Right lobe of liver (tissue), 6 donors: ENCODE data around the gene FAM89A. TPM values are rescaled to one million over a fixed set of nuclear protein-coding genes. Genes with fewer than 3 reads are reported as not detected.

Experiments
- ATAC-seq, 4 donors: fragments of 200-7000 bp; cut with Tn5 transposase; one replicate each; pipeline ENCODE4 v1.9.1; 2020; ENCODE audit warnings: mild to moderate bottlenecking in 4 of 4, moderate library complexity in 4 of 4
- DNase-seq, 3 donors: peaks; one replicate each; pipeline ENCODE4 v3.0.0-alpha.2; 2020
- H3K27ac ChIP-seq, 3 donors: fragments of 200-600 bp; one replicate each; pipeline ENCODE4 v1.8.0; 2022
- H3K27me3 ChIP-seq, 2 donors: fragments of 200-600 bp; one replicate each; pipeline ENCODE4 v1.8.0; 2022
- H3K36me3 ChIP-seq, 4 donors: fragments of 200-600 bp; sonication (generic) in 1 of 4; one replicate each; pipeline versions ENCODE4 v1.5.1 to v1.8.0; 2017 to 2022; ENCODE audit warnings: control low read depth in 1 of 4
- H3K4me1 ChIP-seq, 4 donors: fragments of 200-600 bp; sonication (generic) in 1 of 4; one replicate each; pipeline versions ENCODE4 v1.5.1 to v1.8.0; 2017 to 2022; ENCODE audit warnings: control low read depth in 1 of 4
- H3K4me3 ChIP-seq, 3 donors: fragments of 200-600 bp; one replicate each; pipeline ENCODE4 v1.8.0; 2022
- H3K9me3 ChIP-seq, 4 donors: fragments of 200-600 bp; sonication (generic) in 1 of 4; one replicate each; pipeline versions ENCODE4 v1.5.1 to v1.8.0; 2017 to 2022; ENCODE audit warnings: control low read depth in 1 of 4
- POLR2A ChIP-seq: fragments of 450-650 bp; IDR thresholded peaks from one replicate; pipeline ENCODE4 v1.6.1; 2017; ENCODE audit warnings: antibody characterized with exemption, mild to moderate bottlenecking
- WGBS: methylation state at CpG from one replicate; pipeline ENCODE4 v1.1.6; 2018; ENCODE audit warnings: low coverage, low lambda C conversion rate; ENCODE audit not compliant: insufficient coverage; ENCODE audit errors: missing lambda C conversion rate; 5-methylcytosine and 5-hydroxymethylcytosine counted together
- intact Hi-C, 2 donors: fragments of 100-400 bp; cut with DNase I; formaldehyde crosslinking; loops; one replicate each; pipeline versions ENCODE4 v1.11.2 to v1.14.1; 2022
- total RNA-seq, 6 experiments: library from RNA; depleted of rRNA in 2 of 6; stranded (reverse); fragments of >200 nt in 2 of 6; fragmentation: NEBNext Ultra II Directional in 3 of 6; extraction: Animal tissue kit (Norgen Biotek cat#: 25700) in 3 of 6; gene quantifications; one replicate each; pipeline versions ENCODE4 v1.1.0 to v1.2.4, GENCODE V29; 2016 to 2023
- TF ChIP-seq, protein P1 (sequence below), 4 donors: fragments of 200-600 bp in 3 of 4; fragments of 450-650 bp in 1 of 4; IDR thresholded peaks; one replicate each; pipeline versions ENCODE4 v1.5.1 to v1.8.0; 2016 to 2022; ENCODE audit warnings: antibody characterized with exemption in 4 of 4, mild to moderate bottlenecking in 2 of 4
- donor health status: DM: no; HTN: yes; CAD: no.
- donor health status: DM: no; HTN: no; CAD: no.
- donor health status: DM: no; HTN: no; CAD: no.
- donor health status: DM: no; HTN: yes; CAD: no.
- donor health status: DM: no; HTN: yes; CAD: no.

FAM89A gene
- total RNA-seq, 6 experiments from 2014 or later: 3.7 to 12.8 (median 6.8) TPM

- WGBS: 100% methylated on average over 1 of the region's 1 CpG
- TF ChIP-seq, protein P1, sequence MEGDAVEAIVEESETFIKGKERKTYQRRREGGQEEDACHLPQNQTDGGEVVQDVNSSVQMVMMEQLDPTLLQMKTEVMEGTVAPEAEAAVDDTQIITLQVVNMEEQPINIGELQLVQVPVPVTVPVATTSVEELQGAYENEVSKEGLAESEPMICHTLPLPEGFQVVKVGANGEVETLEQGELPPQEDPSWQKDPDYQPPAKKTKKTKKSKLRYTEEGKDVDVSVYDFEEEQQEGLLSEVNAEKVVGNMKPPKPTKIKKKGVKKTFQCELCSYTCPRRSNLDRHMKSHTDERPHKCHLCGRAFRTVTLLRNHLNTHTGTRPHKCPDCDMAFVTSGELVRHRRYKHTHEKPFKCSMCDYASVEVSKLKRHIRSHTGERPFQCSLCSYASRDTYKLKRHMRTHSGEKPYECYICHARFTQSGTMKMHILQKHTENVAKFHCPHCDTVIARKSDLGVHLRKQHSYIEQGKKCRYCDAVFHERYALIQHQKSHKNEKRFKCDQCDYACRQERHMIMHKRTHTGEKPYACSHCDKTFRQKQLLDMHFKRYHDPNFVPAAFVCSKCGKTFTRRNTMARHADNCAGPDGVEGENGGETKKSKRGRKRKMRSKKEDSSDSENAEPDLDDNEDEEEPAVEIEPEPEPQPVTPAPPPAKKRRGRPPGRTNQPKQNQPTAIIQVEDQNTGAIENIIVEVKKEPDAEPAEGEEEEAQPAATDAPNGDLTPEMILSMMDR (IDR thresholded peaks at IDR 0.05): no peak
- TF ChIP-seq POLR2A: no peak
Measured at GRCh38 chr1:231044588-231044987, 4.5 kb upstream of the FAM89A start.

DNA sequence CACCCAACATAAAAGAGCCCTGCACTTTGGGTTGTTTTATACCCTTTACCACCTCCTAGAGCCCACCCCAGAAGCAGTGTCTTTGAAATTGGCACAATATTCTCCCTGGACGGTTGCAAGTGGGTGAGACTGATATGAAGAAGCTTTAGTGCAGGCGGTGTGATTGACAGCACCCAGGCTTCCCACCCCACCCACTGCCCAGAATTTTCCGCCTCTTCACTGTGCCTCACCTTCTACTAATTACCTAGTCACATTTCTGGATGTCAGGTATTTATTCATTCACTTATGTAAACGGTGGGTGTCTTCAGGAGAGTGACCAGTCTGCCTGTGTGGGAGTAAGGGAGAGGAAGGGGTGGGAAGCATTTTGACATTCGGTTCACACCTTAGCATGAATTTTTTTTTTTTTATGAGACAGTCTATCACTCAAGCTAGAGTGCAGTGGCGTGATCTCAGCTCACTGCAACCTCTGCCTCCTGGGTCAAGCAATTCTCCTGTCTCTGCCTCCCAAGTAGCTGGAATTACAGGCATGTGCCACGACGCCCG is 1.7 kb upstream of the FAM89A start:
- intact Hi-C loops: no loop called here
- 75% methylated on average over 6 of the region's 9 CpGs for WGBS
- Histone ChIP-seq H3K27me3 (no peaks in the 10 kb centered on the region), H3K27ac (no peak overlapping the region), H3K4me3 (no peak overlapping the region), H3K9me3 (no peaks in the 10 kb centered on the region), H3K36me3 (no peaks in the 10 kb centered on the region), H3K4me1 (peaks cover 0 to 4% (median 0%) of the 10 kb centered on the region in 4 donors)
- ATAC-seq (no peak), DNase-seq (no peak)
- no peak for TF ChIP-seq POLR2A
- TF ChIP-seq, protein P1 (IDR thresholded peaks at IDR 0.05): no peak

More at GRCh38 chr1:231044588-231044987, 4.5 kb upstream of the FAM89A start:
- H3K27me3 ChIP-seq: no peaks in the 10 kb centered on the region
- H3K9me3 ChIP-seq: no peaks in the 10 kb centered on the region
- intact Hi-C loops: no loop called here
- no peaks in the 10 kb centered on the region for H3K4me1 ChIP-seq
- DNase-seq (no peak), ATAC-seq (no peak)
- H3K27ac ChIP-seq: no peak overlapping the region
- H3K4me3 ChIP-seq: no peak overlapping the region
- no peaks in the 10 kb centered on the region for H3K36me3 ChIP-seq

DNA sequence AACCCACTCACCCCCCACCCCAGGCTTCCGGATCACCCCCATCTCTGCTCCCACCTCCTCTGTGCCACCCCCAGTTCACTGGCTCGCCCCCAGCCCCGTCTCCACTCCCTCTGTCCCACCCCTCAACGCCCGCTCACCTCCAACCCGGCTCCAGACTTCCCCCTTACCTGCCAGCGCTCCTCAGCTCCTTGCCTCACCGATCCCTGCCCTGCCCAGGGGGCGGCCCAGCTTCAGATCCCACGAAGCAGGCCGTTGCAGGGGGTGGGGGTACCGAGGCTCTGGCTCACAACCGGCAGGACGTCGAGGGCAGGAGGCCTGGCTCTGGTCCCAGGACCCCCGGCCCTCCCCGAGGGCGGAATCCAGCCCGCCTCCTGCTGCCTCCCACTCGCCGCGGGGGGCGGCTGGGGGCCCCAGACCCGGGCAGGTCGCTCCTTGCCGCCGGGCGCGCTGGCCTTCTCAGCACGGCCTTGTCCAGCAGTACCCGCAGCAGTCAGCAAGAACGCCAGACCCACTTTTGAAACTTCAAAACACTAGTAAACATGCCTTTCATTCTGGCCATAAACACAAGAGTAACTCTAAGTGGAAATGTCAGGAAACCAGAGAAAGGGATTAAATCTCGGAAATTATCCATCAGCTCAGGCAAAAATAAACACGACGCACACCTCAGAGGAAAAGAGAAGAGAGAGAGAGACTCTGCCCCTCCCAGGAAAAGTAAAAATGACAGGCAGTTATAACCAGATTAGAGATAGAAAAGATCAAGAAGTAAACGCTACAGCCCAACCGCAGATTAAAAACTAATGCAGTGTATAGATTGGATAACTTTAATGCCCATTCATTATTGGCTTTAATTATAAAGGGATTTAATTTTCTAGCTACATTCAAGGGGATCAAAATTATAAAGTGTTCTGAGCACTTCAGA is 1.0 kb upstream of the FAM89A start:
- Histone ChIP-seq H3K27ac (no peak overlapping the region), H3K4me1 (peaks cover 0 to 6% (median 1%) of the 10 kb centered on the region in 4 donors), H3K27me3 (no peaks in the 10 kb centered on the region), H3K36me3 (no peaks in the 10 kb centered on the region), H3K4me3 (peak overlapping the region in 1 of 3 donors; percentile 88), H3K9me3 (no peaks in the 10 kb centered on the region)
- intact Hi-C loops: no loop called here
- DNase-seq: no peak
- WGBS: 14% methylated on average over 30 of the region's 37 CpGs
- ATAC-seq: peak; percentile 4 to 27 (median 8)
- no peak for TF ChIP-seq POLR2A
- TF ChIP-seq, protein P1 (IDR thresholded peaks at IDR 0.05): no peak

GRCh38 chr1:231039161-231040018 is 664 bp downstream of the FAM89A start:
- Histone ChIP-seq H3K4me3 (peak overlapping the region; percentile 84 to 88 (median 86)), H3K27me3 (no peaks in the 10 kb centered on the region), H3K27ac (peak overlapping the region; percentile 26 to 57 (median 33)), H3K4me1 (peaks cover 0 to 14% (median 3%) of the 10 kb centered on the region in 4 donors), H3K36me3 (no peaks in the 10 kb centered on the region), H3K9me3 (no peaks in the 10 kb centered on the region)
- intact Hi-C loops: no loop called here
- TF ChIP-seq, protein P1 (IDR thresholded peaks at IDR 0.05): no peak
- no peak for TF ChIP-seq POLR2A
- peak; percentile 49 to 59 (median 54) for ATAC-seq
- WGBS: 1% methylated on average over 32 of the region's 91 CpGs
- DNase-seq: peak in 1 of 3 donors; percentile 49
